Measurements from ENCODE around the gene RPN2. TPM values are rescaled to one million over a fixed set of nuclear protein-coding genes. Genes with fewer than 3 reads are reported as not detected.
A peak's percentile ranks its signal among the peaks of the same experiment; 100 is the strongest.

The RPN2 gene
- polyA plus RNA-seq, 5 donors: 209 to 254 (median 228) TPM

DNA sequence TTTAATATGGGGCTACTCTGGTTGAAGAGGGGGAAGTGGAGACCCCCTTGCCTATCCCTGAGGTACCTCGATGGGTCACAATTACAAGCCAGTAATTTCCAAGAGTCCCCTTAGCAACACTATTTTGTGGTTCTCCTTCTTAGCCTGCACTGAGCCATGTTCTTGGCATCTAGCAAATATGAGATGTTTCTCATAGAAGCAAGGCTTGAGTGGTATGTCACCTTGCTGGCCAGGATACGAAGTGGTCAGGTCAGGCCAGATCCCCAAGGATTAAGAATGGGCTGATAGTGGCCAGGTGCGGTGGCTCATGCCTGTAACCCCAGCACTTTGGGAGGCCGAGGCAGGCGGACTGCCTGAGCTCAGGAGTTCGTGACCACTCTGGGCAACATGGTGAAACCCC is 84.6 kb downstream of the RPN2 start:
- no peak for DNase-seq

DNA sequence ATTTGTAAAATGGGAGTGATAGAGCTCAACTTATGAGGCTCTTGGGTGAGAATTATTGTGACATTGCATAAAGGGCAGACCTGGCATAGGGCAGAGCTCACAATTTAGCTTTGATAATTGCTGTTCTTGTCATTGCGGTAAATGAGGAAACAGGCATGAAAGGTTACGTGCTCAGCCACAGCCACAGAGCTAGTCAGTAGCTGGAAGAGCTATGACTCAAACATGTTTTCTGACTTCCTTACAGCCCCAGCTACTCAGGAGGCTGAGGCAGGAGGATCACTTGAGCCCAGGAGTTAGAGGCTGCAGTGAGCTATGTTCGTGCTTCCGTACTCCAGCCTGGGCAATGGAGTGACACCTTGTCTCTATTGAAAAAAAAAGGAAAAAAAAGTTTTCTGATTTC is 86.0 kb downstream of the RPN2 start:
- DNase-seq: no peak

DNA sequence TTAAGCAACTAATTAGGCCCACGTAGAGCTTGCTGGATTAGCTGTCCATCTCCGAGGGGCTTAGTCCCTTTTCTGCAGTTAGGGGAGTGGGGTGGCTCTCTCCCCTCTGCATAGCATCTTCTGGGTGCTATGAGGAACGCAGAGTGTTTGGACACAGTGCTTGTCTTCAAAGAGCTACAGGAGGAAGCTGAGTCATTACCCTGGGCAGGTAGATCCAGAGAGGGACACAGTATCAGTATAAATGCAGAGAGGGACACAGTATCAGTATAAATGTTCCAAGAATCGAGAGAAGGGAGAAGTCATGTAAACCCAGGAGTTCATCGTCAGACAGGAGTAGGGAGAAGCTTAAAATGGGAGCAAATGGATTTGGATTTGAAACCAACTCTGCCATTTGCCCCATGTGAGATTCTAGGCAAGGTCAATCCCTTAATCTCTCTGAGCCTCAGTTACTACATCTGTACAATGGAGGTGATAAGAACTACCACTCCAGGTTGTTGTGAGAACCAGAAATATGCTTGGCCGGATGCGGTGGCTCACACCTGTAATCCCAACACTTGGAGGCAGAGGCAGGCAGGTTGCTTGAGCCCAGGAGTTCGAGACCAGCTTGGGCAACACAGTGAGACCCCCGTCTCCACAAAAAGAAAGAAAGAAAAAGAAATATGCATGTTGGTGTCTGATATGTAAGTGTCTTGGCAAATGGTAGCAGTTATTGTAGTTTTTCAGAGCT is 88.0 kb downstream of the RPN2 start:
- no peak for DNase-seq

DNA sequence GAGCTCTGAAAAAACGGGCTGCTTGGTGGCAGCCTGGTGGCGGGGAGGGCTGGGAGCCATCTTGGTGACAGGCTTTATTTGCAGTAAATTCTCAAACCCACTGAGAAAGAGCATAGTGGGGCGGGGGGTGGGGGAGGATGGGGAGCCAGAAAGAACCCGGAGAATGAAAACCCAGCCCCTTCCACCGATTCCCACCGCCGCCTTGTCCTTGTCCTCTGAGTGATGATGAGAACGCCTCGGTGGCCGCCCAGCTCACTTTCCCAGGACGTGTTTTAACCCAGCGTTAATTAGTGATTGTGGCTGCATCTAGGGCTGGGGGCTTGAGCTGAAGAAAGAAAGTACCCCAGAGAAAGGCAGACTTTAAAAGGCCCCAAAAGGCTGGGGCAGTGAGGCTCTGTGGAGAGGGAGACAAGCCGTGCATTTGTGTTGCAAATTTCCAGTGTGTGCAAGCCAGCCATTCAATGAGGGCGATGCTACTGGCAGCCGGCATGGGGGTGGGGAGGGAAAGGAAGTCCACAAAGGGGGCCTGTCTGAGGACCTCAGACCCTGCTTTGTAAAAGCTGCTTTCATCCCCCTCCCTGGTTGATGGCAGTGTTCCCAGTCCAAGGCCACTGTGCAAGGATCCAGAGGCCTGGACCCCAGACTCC is 88.7 kb downstream of the RPN2 start:
- no peak for DNase-seq

DNA sequence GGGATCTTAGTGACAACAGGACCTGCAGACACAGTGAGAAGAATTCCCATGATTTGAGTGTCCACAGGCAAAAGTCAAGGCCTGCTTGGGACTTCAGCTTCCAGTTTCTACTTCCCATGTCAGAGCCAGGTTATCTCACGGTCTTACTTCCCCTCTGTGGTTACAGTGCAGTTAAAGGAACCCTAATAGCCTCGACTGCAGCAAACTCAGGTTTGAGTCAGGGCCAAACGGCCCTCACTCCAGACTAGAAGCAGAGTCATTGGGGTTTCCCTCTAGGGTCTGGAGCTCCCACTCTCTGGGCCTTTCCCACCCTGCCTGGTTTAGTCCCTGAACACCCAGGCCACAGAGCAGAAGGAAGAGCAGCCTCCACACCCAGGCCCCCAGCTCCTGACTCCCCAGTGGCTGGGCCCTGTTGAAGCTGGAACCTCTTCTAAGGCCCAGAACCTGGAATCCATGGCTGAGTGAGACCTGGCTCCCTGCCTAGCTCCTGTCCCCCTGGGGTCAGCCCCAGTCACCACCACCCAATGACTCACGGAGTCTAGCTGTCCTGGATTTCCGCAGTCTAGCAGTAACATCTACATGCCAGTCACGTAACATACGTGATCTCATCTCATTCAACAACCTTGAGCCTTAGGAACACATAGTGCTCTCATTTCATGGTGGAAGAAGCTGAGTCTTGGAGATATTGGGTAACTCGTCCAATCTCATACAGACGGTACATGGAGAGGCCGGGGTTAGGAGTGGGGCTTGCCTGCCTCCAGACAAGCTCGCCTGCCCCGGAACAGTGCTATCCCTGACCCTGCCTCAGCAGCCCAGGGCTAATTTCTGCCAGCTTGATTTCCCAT is 91.7 kb downstream of the RPN2 start:
- no peak for DNase-seq

DNA sequence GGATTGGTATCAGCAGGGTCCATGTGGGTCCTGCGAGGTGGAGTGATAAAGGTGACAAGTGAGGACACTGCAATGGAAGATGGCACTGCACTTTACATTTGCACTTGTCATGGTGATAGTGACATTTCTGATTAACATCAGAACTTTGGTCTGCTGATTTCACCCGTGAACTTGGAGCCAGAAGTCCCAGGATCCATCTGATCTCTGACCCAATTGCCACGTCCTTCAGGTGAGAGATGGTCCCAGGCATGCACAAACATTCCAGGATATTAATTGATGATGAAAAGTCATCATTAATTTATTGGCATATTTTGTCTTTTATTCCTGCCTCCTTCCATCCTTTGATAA is 92.3 kb downstream of the RPN2 start:
- DNase-seq: no peak

DNA sequence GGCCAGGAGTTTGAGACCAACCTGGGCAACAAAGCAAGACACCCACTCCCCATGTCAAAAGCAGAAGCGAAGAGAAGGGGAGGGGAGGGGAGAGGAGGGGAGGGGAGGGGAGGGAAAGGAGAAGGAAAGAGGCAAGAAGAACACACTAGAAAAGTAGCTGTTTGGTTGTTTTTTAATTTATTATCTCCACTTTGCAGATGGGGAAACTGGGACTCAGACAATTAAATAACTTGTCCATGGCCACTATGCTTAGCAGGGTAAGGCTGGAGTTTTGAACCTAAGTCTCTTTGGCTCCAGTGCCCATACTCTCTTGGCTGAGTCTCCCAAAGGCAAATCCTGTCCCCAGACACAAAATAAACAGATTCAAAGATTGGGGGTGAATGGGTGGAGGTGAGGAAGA is 94.9 kb downstream of the RPN2 start:
- no peak for DNase-seq

DNA sequence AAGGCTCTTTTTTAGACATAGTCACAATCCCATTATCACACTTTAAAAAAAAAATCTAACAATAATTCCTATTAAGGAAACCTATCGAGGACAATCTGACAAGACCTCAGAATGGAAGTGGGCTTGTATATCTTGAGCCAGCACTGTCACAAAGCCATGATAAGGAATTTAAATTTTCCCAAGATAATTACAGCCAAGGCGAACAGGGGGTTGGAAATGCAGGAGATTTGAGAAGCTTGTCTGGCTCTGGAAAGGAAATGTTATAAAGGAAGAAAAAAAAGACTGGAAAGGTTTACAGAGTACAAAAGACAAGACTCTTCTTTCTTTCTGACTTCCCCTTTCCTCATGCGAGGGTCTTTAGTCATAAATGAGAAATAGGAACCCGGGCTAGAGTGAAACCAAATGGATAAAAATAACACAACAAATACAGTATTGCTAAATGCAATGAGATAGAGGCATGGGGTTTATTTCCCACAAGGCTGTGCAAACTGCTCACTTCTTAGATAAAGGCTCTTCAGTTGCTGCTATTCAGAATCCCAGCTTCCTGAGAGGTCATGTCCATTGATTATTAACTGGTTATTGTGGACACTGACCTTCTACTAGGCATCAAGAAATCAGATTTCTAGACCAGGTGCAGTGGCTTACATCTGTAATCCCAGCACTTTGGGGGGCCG is 95.9 kb downstream of the RPN2 start:
- no peak for DNase-seq

DNA sequence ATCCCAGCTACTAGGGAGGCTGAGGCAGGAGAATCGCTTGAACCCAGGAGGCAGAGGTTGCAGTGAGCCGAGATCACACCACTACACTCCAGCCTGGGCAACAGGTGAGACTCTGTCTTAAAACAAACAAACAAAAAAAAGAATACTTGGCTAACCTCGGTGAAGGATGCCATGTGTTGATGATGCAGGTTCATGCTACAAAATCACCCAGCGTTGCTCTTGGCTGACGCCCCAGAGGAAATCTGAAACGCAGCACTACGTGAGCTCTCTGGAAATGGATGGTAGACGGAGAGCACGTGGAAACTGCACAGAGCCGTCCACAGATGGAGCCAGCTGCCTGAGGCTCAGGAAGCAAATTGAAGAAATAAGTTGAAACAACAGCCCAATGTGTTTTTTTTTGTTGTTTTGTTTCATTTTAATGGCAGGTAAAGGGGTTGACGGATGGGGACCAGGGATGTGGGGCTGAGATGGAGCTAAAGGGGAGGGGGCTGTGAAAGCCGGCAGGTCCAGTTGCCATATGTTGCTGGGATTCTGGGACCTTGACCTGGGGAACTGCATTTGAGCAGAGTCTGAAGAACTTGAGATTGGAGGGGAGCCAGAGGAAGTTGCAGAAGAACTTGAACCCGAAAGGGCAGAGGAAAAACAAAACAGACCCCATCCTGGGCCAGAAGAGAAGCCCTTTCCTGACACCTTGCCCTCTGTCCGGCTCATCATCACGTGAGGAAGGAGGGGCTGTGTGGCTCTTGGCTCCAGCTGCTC is 97.5 kb downstream of the RPN2 start:
- DNase-seq: peak; percentile 64 to 73

DNA sequence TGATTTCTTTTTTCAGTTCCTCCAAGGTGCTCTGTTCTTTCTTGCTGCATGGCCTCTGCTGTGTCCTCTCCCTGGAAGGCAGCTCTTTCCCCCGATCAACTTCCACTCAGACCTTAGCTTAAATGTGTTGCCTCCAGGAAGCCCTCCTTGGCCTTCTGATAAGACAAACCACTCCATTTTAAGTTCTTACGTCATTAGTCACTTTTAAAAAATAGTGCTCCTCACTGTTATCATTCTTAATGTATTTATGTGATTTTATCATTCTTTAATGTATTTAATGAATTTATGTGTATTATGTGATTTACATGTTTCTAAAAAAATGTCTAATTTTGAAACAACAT is 98.1 kb downstream of the RPN2 start:
- DNase-seq: no peak

DNA sequence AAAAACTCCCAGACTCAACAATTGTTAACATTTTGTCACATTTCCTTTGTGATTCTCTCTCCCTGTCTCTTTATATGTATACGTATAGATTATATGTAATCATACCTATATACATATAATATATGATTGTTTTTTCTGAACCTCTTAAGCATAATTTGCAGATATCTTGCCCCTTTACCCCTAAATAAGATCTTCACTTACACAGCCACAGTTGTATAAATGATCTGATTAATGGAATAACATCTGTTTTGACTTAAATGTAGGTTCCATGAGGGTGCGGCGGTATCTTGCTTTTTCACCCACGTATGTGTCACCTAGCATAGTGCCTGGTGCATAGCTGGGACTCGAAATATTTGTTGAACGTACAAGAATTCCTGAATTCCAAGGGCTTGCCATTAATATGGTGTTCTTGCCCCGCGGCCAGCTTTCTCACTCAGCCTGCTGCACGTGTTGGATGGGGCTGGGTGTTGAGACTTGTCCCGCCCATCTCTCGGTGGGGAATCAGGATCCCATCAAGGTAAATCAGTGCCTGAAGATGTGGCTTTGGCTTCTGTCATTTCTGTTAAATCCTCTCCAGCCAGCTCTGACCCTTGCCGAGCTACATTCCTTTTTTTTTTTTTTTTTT is 99.9 kb downstream of the RPN2 start:
- DNase-seq: no peak

DNA sequence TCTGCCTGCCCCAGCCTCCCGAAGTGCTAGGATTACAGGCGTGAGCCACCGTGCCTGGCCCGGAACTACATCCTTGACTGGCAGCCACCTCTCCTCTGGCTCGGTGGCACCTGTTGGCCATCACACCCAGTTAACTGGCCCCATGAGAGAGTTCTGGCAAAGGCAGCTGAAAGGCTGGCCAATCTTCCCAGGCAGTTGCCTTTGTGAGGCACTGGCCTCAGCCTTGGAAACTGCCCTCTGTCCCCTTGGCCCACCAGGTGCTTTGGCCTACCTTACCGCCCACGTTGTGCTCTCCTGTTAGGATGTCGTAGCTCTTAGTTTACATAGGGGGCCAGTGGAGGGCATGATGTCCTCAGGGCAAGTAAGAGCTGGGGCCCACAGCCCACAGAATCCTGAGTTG is 100.7 kb downstream of the RPN2 start:
- DNase-seq: no peak

DNA sequence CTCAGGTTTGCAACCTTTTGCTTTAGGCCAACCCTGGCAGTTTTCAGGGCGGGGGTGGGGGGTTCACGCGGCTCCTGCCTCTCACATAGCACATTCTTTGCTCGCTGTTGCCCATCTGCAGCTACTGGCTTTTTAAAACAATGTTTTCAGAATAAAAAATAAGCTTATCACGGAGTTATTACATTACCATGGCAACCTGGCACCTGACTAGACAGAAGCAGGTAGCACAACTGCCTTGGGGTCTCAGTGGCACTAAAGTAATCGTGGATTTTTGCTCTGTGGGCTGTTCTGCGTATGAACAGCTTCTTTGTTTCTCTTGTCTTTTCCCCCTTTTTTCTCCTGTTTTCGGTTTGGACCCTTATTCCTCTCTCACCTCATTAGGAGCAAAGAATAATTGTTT is 101.3 kb downstream of the RPN2 start:
- DNase-seq: no peak

DNA sequence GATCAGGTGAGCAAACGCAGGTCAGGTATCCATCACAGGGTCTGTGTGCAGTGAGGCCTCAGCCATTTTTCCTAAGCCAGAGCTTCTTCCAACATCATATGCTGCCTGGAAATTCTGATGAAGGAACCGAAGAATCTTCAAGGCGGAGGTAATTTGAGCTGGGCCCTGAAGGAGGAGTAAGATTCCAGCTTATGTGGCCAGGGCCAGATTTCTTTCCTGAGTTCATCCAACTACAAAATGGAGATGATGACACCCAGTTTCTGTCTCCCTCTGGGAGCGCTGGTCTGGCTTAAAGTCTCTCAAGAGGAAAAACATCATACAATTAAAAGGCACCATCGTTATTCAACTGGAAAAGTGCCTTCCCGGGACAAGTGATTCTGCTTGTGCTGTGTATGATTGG is 103.4 kb downstream of the RPN2 start:
- no peak for DNase-seq

DNA sequence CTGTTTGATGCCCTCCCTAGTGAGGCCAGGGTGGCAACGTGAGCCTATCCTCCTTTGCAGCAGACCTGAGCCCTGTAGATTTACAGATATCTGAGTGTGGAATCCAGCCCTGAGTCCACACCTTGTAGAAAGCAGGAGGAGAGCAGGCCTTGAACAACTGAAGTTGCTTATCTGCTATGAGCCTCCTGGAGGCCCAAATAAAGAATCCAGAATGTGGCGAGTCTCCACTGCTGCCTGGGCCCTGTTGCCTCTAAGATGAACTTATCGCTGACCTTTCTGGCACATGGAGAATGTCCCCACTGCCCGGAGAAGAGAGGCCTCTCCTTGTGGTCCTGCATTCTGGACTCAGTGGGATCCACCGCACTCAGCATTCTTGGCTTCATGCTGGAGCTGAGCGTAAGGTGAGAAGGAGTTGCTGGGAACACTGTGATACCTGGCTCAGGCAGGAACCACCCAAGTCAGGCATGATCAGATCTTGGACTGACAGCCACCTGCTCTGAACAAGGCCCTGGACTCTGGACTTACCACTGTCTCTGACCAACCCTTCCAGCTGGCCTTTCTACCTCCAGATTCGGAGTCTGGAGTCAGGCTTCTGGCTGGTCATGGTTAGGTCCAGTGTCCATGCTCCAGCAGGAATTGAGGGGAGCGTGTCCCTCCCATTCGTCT is 104.5 kb downstream of the RPN2 start:
- no peak for DNase-seq

DNA sequence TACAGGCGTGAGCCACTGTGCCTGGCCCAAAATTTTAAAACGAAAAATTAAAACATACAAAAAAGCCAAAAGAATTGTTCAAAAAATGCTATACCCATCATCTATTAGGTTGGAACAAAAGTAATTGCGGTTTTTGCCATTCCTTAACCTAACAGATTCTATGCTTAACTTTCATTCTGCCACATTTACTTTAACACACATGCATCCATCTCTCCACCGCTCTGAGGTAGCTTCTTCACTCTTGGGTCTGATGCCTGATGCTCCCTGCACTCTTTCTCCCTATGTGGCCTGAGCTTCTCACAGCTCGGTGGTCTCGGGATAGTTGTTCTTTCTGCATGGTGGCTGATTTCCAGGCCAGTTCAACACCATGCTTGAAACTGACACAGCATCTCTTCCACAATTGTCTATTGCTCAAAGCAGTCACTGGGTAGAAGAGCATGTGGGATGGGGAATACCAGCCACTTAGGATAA is 105.6 kb downstream of the RPN2 start:
- no peak for DNase-seq

DNA sequence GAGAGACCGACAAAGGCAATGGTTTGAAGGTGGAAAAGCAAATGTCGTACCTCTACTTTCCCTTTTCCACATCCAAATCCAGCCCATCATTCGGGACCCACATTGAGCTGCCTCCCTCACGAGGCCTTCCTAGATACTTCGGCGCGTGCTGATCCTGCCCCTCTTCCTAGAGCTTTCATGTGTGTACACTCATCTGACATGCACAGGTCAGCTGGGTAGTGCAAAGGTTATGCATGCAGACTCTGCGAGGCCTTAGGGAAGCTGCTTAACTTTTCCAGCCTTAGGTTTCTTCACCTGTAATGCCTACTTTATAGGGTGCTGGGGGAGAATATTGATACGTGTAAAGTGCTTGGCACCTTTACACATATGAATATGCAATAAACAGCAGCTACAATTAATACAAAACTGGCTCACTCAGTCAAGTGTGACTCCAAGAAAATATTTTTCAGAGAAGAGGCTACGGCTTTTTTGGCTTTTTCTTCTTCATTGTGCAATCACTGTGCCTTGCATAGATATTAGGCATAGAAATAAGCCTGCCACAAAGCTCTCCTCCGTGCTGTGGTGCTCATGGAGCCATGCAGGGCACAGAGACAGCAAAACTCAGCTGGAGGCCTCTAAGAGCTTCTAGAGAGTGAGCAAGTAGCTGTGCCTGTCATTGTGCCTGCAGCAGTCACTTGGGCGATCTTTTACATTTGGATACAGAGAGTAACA is 106.7 kb downstream of the RPN2 start:
- no peak for DNase-seq

DNA sequence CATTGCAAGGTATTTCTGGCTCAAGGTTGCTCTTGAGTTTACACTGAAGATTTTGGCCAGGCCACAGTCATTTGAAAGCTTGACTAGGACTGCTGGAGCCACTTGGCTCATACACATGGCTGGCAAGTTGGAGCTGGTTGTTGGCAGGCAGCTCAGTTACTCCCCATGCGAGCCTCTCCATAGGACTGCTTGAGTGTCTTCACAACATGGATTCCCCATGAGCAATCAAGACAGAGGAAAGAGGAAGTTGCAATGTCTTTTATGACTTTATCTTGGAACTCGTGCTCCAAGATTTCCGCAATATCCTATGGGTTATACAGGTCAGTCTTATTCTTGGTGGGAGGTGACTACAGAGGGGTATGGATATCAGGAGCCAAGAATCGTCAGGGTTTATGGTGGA is 109.0 kb downstream of the RPN2 start:
- DNase-seq: no peak

DNA sequence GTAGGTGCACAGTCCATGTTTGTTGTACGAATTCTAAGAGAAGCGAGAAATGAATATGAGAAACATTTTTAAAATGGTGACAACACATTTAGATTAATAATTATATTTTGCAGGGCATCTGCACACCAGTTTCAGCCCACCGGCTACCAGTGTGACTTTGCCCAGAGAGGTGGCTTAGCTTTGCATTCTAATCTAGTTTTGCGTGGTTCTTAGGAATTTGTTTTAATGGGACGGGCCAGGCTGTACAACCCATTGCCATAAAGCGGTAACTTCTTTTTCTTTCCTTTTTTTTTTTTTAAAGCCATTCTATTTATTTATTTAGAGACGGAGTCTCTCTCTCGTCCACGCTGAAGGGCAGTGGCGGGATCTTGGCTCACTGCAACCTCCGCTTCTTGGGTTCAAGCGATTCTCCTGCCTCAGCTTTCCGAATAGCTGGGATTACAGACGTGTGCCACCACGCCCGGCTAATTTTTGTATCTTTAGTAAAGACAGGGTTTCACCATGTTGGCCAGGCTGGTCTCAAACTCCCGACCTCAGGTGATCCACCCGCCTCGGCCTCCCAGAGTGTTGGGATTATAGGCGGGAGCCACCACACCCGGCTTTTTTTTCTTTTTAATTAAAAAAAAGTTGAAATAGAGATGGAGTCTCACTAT is 111.2 kb downstream of the RPN2 start:
- DNase-seq: no peak
